HepG2 (cell line): ENCODE results near the gene FAM222B. TPM values are rescaled to one million over a fixed set of nuclear protein-coding genes. Genes with fewer than 3 reads are reported as not detected.

Experiments
- ATAC-seq: fragments of 200-7000 bp; cut with Tn5 transposase; 3 replicates; pipeline ENCODE4 v1.9.1; 2020; ENCODE audit warnings: mild to moderate bottlenecking, moderate library complexity
- BruUV-seq: library from RNA; stranded (reverse); fragments of 400-500 nt; replicated peaks from 2 replicates; lab custom pipeline; 2021; lab: Mats Ljungman, UMichigan
- CTCF ChIA-PET: fragments of 300-600 bp; formaldehyde crosslinking; extraction: SDS; loops from one replicate; lab custom pipeline; 2021; ENCODE audit warnings: low total read pairs, inconsistent platforms, low intra/inter-chr PET ratio; lab: Yijun Ruan, JAX
- POLR2A ChIA-PET: fragments of 350-600 bp; sonication (Branson Sonifier 250); formaldehyde crosslinking; loops from one replicate; lab custom pipeline; 2020; ENCODE audit warnings: antibody characterized with exemption, inconsistent platforms; lab: Yijun Ruan, JAX
- DNase-seq: peaks from one replicate; pipeline ENCODE4 v3.0.0-alpha.2; 2015; ENCODE audit warnings: low spot score
- FAIRE-seq: peaks from 3 replicates; lab custom pipeline; 2011; peaks lifted over from hg19 to GRCh38; lab: Jason Lieb, UNC
- H2AFZ ChIP-seq: one replicate; pipeline ENCODE4 v1.6.1; 2011; ENCODE audit warnings: low read length, inconsistent platforms
- H3K27ac ChIP-seq: fragments of 300-600 bp; 3 replicates; pipeline ENCODE4 v1.8.0; 2011; ENCODE audit warnings: mixed run types, mild to moderate bottlenecking, mixed read lengths, low read length, inconsistent platforms; ENCODE audit not compliant: insufficient read depth; ENCODE audit errors: extremely low read length
- H3K27me3 ChIP-seq, 2 experiments: fragments of 200-600 bp in 1 of 2; 2 replicates in 1 of 2; 3 replicates in 1 of 2; pipeline versions ENCODE4 v1.6.0 to v1.8.0; 2011; ENCODE audit warnings: low read length in 2 of 2, mild to moderate bottlenecking in 2 of 2, moderate library complexity in 2 of 2, inconsistent platforms in 1 of 2; ENCODE audit not compliant: insufficient read depth in 2 of 2, control insufficient read depth in 1 of 2
- H3K36me3 ChIP-seq, 2 experiments: fragments of 200-600 bp in 1 of 2; replicated peaks in 1 of 2; 2 replicates in 1 of 2; 3 replicates in 1 of 2; pipeline versions ENCODE4 v1.5.1 to v1.8.0; 2011; ENCODE audit warnings: low read length in 2 of 2, inconsistent platforms in 1 of 2; ENCODE audit not compliant: insufficient read depth in 2 of 2, control insufficient read depth in 1 of 2
- H3K4me1 ChIP-seq: 2 replicates; pipeline ENCODE4 v1.5.1; 2012; ENCODE audit warnings: low read length, inconsistent platforms; ENCODE audit not compliant: insufficient read depth
- H3K4me2 ChIP-seq: 2 replicates; pipeline ENCODE4 v1.6.0; 2011; ENCODE audit warnings: low read depth, low read length, inconsistent platforms
- H3K4me3 ChIP-seq, 3 experiments: fragments of 200-600 bp in 1 of 3; sonication (generic), shearing (Covaris generic) in 1 of 3; replicated peaks in 1 of 3; 2 replicates each; pipeline ENCODE4 v1.5.1; 2011 to 2016; ENCODE audit warnings: low read length in 3 of 3, inconsistent platforms in 2 of 3, low read depth in 2 of 3, mild to moderate bottlenecking in 2 of 3, control low read depth in 1 of 3, mixed read lengths in 1 of 3; ENCODE audit not compliant: insufficient read depth in 1 of 3
- H3K79me2 ChIP-seq: one replicate; pipeline ENCODE4 v1.6.1; 2011; ENCODE audit warnings: low read length, inconsistent platforms; ENCODE audit not compliant: insufficient read depth
- H3K9ac ChIP-seq: 2 replicates; pipeline ENCODE4 v1.6.0; 2011; ENCODE audit warnings: mild to moderate bottlenecking, low read depth, low read length, inconsistent platforms; ENCODE audit not compliant: insufficient read depth
- H3K9me3 ChIP-seq: 2 replicates; pipeline ENCODE4 v1.5.1; 2012; ENCODE audit warnings: mild to moderate bottlenecking, low read length
- H4K20me1 ChIP-seq: 2 replicates; pipeline ENCODE4 v1.6.0; 2011; ENCODE audit warnings: inconsistent platforms, mild to moderate bottlenecking, low read length, moderate library complexity; ENCODE audit not compliant: insufficient read depth
- BCL6 ChIP-seq: IDR thresholded peaks from 2 replicates; pipeline ENCODE4 v1.6.1; 2016; ENCODE audit warnings: missing genetic modification reagents, missing compliant biosample characterization
- IRX3 ChIP-seq: sonication (generic); formaldehyde crosslinking; IDR thresholded peaks from 2 replicates; pipeline ENCODE4 v1.8.1; 2023; ENCODE audit warnings: mild to moderate bottlenecking, low read depth, missing genetic modification reagents, borderline replicate concordance
- KDM2A ChIP-seq: sonication (generic); formaldehyde crosslinking; IDR thresholded peaks from 2 replicates; pipeline ENCODE4 v1.4.0; 2020; ENCODE audit warnings: low read depth, missing genetic modification reagents, borderline replicate concordance
- POLR2AphosphoS2 ChIP-seq: IDR thresholded peaks from 2 replicates; pipeline ENCODE4 v1.6.1; 2011; ENCODE audit warnings: low read depth, low read length, improper control_type of control experiment
- POLR2AphosphoS5 ChIP-seq: IDR thresholded peaks from 2 replicates; pipeline ENCODE4 v1.6.1; 2012; ENCODE audit warnings: low read depth, low read length
- POLR2G ChIP-seq: fragments of 200-400 bp; formaldehyde crosslinking; IDR thresholded peaks from 2 replicates; pipeline ENCODE4 v1.6.1; 2018; ENCODE audit warnings: mild to moderate bottlenecking, low read depth, low read length, moderate library complexity
- RBFOX2 ChIP-seq: fragments of 200-400 bp; formaldehyde crosslinking; IDR thresholded peaks from 2 replicates; pipeline ENCODE4 v1.6.1; 2017; ENCODE audit warnings: low read depth, mild to moderate bottlenecking, low read length
- RFXANK ChIP-seq: IDR thresholded peaks from 2 replicates; pipeline ENCODE4 v1.6.1; 2016
- ZBTB39 ChIP-seq: sonication (generic); formaldehyde crosslinking; IDR thresholded peaks from 2 replicates; pipeline ENCODE4 v1.5.0; 2020; ENCODE audit warnings: missing genetic modification reagents
- ZNF460 ChIP-seq: sonication (generic); formaldehyde crosslinking; IDR thresholded peaks from 2 replicates; pipeline ENCODE4 v1.5.1; 2020; ENCODE audit warnings: missing genetic modification reagents, mild to moderate bottlenecking, borderline replicate concordance
- ZNF75D ChIP-seq: sonication (generic); formaldehyde crosslinking; IDR thresholded peaks from 2 replicates; pipeline ENCODE4 v1.8.1; 2023; ENCODE audit warnings: missing genetic modification reagents, mild to moderate bottlenecking, borderline replicate concordance
- WGBS: methylation state at CpG from one replicate; pipeline ENCODE4 v1.1.6; 2017; ENCODE audit warnings: low lambda C conversion rate; 5-methylcytosine and 5-hydroxymethylcytosine counted together
- in situ Hi-C: cut with HindIII; loops from 2 replicates; pipeline ENCODE4 v1.10.0; 2017; ENCODE audit warnings: low pct_unique_long_range_greater_than_20kb; ENCODE audit not compliant: extremely low pct_ligation_motif_present
- intact Hi-C: fragments of 100-400 bp; cut with micrococcal nuclease; formaldehyde crosslinking; loops from one replicate; pipeline ENCODE4 v1.10.0; 2022; ENCODE audit not compliant: unreplicated experiment
- polyA plus RNA-seq, 8 experiments: library from polyadenylated mRNA; depleted of rRNA in 3 of 8; stranded (reverse) in 7 of 8; unstranded in 1 of 8; fragments of >200 nt; fragmentation: Illumina TruSeq in 4 of 8; extraction: Trizol in 4 of 8; gene quantifications; 2 replicates each; pipeline versions ENCODE4 v1.2.1 to v1.2.3, GENCODE V29; 2011 to 2016; ENCODE audit warnings: low read depth in 4 of 8, missing spikeins in 1 of 8, mixed read lengths in 1 of 8; ENCODE audit not compliant: insufficient read depth in 1 of 8
- total RNA-seq, 5 experiments: library from RNA; depleted of rRNA; stranded (reverse); fragments of >200 nt; fragmentation: Illumina TruSeq; extraction: Trizol; gene quantifications; 2 replicates each; pipeline ENCODE4 v1.2.3, GENCODE V29; 2016; ENCODE audit warnings: low read depth in 1 of 5

FAM222B gene
- total and polyA plus RNA-seq, 2 of the 13 experiments (the other 11 are each of a cell fraction or from before 2014, with no cell fraction given): 3.5 to 7.3 TPM

GRCh38 chr17:28755486-28755885, 87.1 kb downstream of the FAM222B start:
- intact Hi-C loops: no loop called here
- FAIRE-seq: no peak
- no peaks in the 10 kb centered on the region for H3K9me3 ChIP-seq

GRCh38 chr17:28751600-28752366, 90.8 kb downstream of the FAM222B start:
- no peaks in the 10 kb centered on the region for H3K9me3 ChIP-seq
- H2AFZ ChIP-seq: no peak overlapping the region
- no peak overlapping the region for H3K27ac ChIP-seq
- FAIRE-seq: peak; percentile 18
- H3K4me1 ChIP-seq: peaks cover 36% of the 10 kb centered on the region
- TF ChIP-seq ZNF460 (CRISPR knock-in tag) (peak; percentile 82; the same call in 1 of the 2 replicates), IRX3 (CRISPR knock-in tag) (no peak), POLR2AphosphoS2 (peak; percentile 61; the same call in 1 of the 2 replicates), RFXANK (no peak), ZNF75D (no peak), POLR2G (peak; percentile 59; the same call in 1 of the 2 replicates), KDM2A (CRISPR knock-in tag) (peak; percentile 15; the same call in 1 of the 2 replicates), POLR2AphosphoS5 (peak; percentile 16; the same call in 1 of the 2 replicates), ZBTB39 (CRISPR knock-in tag) (no peak), RBFOX2 (peak; percentile 56)
- H3K9ac ChIP-seq: no peak overlapping the region
- CTCF ChIA-PET: interaction anchor here (4.1 kb wide), 1 partner anchor 24 kb away, joined by 142 read pairs; the partner anchor contains the start of genes NEK8 and TLCD1
- H3K4me3 ChIP-seq: no peak overlapping the region
- peaks cover 7% of the 10 kb centered on the region for H3K79me2 ChIP-seq
- in situ Hi-C loops: no loop called here
- H3K36me3 ChIP-seq: peaks cover 30% of the 10 kb centered on the region in 2 experiments
- DNase-seq: no peak
- BruUV-seq: no TSS peak
- POLR2A ChIA-PET: interaction anchor here (0.8 to 12.3 kb wide), 4 partner anchors 9 to 108 kb away, joined by 3 to 590 read pairs (median 6); partner anchors contain the start of genes BLTP2, NEK8, RPL23A and TLCD1
- H4K20me1 ChIP-seq: peaks cover 39% of the 10 kb centered on the region
- 96% methylated on average over 9 of the region's 10 CpGs for WGBS
- intact Hi-C loops: loop anchor here (2.0 kb wide), 1 partner anchor 67 kb away; no protein-coding TSS in a partner anchor
- no peak for ATAC-seq
- H3K27me3 ChIP-seq: no peaks in the 10 kb centered on the region
- H3K4me2 ChIP-seq: no peak overlapping the region

More at GRCh38 chr17:28755486-28755885, 87.1 kb downstream of the FAM222B start:
- Histone ChIP-seq H3K4me1 (peaks cover 6% of the 10 kb centered on the region), H3K27me3 (no peaks in the 10 kb centered on the region), H2AFZ (no peak overlapping the region), H3K4me2 (no peak overlapping the region), H3K79me2 (no peaks in the 10 kb centered on the region), H3K9ac (no peak overlapping the region), H3K36me3 (peaks cover 22 to 26% of the 10 kb centered on the region in 2 experiments), H3K27ac (no peak overlapping the region), H4K20me1 (peaks cover 4% of the 10 kb centered on the region), H3K4me3 (no peak overlapping the region)
- CTCF ChIA-PET: no interaction called here
- WGBS: 93% methylated on average over 7 of the region's 7 CpGs
- in situ Hi-C loops: no loop called here
- POLR2A ChIA-PET: no interaction called here
- no peak for TF ChIP-seq BCL6
- no peak; the same call in 2 of the 3 replicates for ATAC-seq
- no TSS peak for BruUV-seq
- no peak for DNase-seq
